Measurements from ENCODE around the gene PDLIM7.

PDLIM7 gene

DNA sequence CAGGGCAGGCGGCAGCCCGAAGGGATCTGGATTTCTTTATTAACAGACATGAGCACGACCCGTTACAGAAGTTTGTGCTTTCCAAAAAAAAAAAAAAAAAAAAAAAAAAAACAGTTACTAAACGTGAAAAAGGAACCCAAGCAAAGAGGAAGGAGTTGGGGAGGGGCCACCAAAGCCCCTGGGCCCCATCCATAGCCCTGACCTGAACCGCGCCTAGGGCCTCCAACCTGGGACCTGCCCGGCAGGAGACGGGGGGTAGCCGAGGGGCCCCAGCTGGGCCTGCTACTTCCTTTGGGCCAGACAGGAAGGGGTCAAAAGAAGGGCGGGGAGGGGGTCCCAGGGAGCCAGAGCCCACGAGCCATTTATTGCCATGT is 40.8 kb downstream of the PDLIM7 start:
- no peak overlapping the region for H3K27ac ChIP-seq

GRCh38 chr5:177455661-177456590 is 41.5 kb downstream of the PDLIM7 start:
- Histone ChIP-seq H3K9me3 (ENCODE audit: severe bottlenecking) (no peaks in the 10 kb centered on the region), H3K4me3 (ENCODE audit: low read depth, low read length) (peak overlapping the region; percentile 52), H3K27me3 (ENCODE audit: insufficient read depth, low read depth, severe bottlenecking) (no peaks in the 10 kb centered on the region), H3K27ac (peak overlapping the region; percentile 80), H3K36me3 (peaks cover 20% of the 10 kb centered on the region)
- TF ChIP-seq CTCF (IDR thresholded peaks at IDR 0.05; ENCODE audit: low read depth, low read length), result peak; percentile 68
- DNase-seq, result peak; percentile 89

More for the DNA sequence above, 40.8 kb downstream of the PDLIM7 start:
- H3K4me3 ChIP-seq (ENCODE audit: low read depth, low read length), result no peak overlapping the region
- no peak for DNase-seq
- no peaks in the 10 kb centered on the region for H3K27me3 ChIP-seq (ENCODE audit: insufficient read depth, low read depth, severe bottlenecking)
- H3K36me3 ChIP-seq, result peaks cover 20% of the 10 kb centered on the region
- H3K9me3 ChIP-seq (ENCODE audit: severe bottlenecking), result no peaks in the 10 kb centered on the region
- TF ChIP-seq CTCF (IDR thresholded peaks at IDR 0.05; ENCODE audit: low read depth, low read length), result no peak

DNA sequence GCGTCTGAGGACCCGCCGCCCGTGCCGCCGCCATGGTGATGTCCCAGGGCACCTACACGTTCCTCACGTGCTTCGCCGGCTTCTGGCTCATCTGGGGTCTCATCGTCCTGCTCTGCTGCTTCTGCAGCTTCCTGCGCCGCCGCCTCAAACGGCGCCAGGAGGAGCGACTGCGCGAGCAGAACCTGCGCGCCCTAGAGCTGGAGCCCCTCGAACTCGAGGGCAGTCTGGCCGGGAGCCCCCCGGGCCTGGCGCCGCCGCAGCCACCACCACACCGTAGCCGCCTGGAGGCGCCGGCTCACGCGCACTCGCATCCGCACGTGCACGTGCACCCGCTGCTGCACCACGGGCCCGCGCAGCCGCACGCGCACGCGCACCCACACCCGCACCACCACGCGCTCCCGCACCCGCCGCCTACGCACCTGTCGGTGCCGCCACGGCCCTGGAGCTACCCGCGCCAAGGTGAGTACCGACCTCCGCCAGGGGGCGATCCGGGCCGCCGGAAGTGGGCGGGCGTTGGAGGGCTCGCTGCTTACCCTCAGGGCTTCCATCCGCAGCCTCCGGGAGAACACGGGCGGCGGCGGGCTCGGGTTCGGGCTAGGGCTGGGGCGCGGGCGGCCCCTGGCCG is 42.3 kb downstream of the PDLIM7 start:
- peak; percentile 81 for DNase-seq
- peak overlapping the region; percentile 52 for H3K4me3 ChIP-seq (ENCODE audit: low read depth, low read length)
- peak; percentile 56 for TF ChIP-seq CTCF (IDR thresholded peaks at IDR 0.05; ENCODE audit: low read depth, low read length)
- peaks cover 20% of the 10 kb centered on the region for H3K36me3 ChIP-seq
- H3K27ac ChIP-seq, result peak overlapping the region; percentile 80
- no peaks in the 10 kb centered on the region for H3K27me3 ChIP-seq (ENCODE audit: insufficient read depth, low read depth, severe bottlenecking)
- no peaks in the 10 kb centered on the region for H3K9me3 ChIP-seq (ENCODE audit: severe bottlenecking)

GRCh38 chr5:177454397-177455035 is 42.9 kb downstream of the PDLIM7 start:
- no peaks in the 10 kb centered on the region for H3K27me3 ChIP-seq (ENCODE audit: insufficient read depth, low read depth, severe bottlenecking)
- H3K9me3 ChIP-seq (ENCODE audit: severe bottlenecking), result no peaks in the 10 kb centered on the region
- H3K27ac ChIP-seq, result peak overlapping the region; percentile 80
- H3K4me3 ChIP-seq (ENCODE audit: low read depth, low read length), result peak overlapping the region; percentile 52
- DNase-seq, result peak; percentile 83
- TF ChIP-seq CTCF (IDR thresholded peaks at IDR 0.05; ENCODE audit: low read depth, low read length), result peak; percentile 71
- peaks cover 20% of the 10 kb centered on the region for H3K36me3 ChIP-seq

DNA sequence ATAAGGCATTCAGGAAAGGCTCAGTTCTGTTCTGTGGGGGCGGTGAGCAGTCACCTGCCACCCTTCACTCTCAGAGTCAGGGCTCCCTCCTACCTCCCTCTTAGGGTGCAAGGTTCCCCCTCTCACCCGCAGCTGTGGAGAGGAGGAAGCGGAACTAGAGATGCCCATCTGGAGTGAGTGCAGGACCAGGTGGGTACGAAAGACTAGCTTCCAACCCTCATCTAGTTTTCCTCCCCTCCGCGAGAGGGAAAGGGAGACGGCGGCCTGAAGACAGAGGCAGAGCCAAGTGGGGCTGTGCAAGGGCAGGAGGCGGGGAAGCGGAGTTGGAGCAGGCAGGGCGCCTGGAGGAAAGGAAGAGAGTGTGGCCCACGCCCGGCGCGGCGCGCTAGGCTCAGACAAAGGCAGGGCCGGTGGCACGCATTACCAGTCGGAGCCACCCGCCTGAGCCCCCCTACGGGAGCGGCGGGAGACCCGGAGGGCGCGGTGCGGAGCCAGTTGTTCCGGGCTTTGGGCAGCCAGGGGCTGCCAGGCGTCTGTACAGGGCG is 43.5 kb downstream of the PDLIM7 start:
- H3K27ac ChIP-seq, result peak overlapping the region; percentile 80

More for the DNA sequence above, 43.5 kb downstream of the PDLIM7 start:
- peaks cover 18% of the 10 kb centered on the region for H3K36me3 ChIP-seq
- DNase-seq, result no peak
- H3K4me3 ChIP-seq (ENCODE audit: low read depth, low read length), result peak overlapping the region; percentile 52
- no peaks in the 10 kb centered on the region for H3K9me3 ChIP-seq (ENCODE audit: severe bottlenecking)
- no peaks in the 10 kb centered on the region for H3K27me3 ChIP-seq (ENCODE audit: insufficient read depth, low read depth, severe bottlenecking)
- TF ChIP-seq CTCF (IDR thresholded peaks at IDR 0.05; ENCODE audit: low read depth, low read length), result no peak
